Measurements from ENCODE around the gene SULT1A1.

SULT1A1 gene

GRCh38 chr16:28561557-28562187, 48.2 kb downstream of the SULT1A1 start:
- DNase-seq, result no peak
- no peaks in the 10 kb centered on the region for H3K4me1 ChIP-seq
- no peak for TF ChIP-seq CTCF (IDR thresholded peaks at IDR 0.05; ENCODE audit: low read depth, low read length)

GRCh38 chr16:28558456-28558855, 51.4 kb downstream of the SULT1A1 start:
- TF ChIP-seq CTCF (IDR thresholded peaks at IDR 0.05; ENCODE audit: low read depth, low read length), result no peak
- no peak for DNase-seq
- Histone ChIP-seq H3K27me3 (no peaks in the 10 kb centered on the region), H3K4me1 (no peaks in the 10 kb centered on the region), H3K9me3 (no peaks in the 10 kb centered on the region), H3K36me3 (peaks cover 6% of the 10 kb centered on the region; the same call in 1 of the 2 replicates), H3K4me3 (ENCODE audit: low read depth, low read length) (no peak overlapping the region)

More at GRCh38 chr16:28561557-28562187, 48.2 kb downstream of the SULT1A1 start:
- Histone ChIP-seq H3K9me3 (no peaks in the 10 kb centered on the region), H3K36me3 (peaks cover 6% of the 10 kb centered on the region; the same call in 1 of the 2 replicates), H3K4me3 (ENCODE audit: low read depth, low read length) (no peak overlapping the region), H3K27me3 (no peaks in the 10 kb centered on the region)

GRCh38 chr16:28556914-28557320, 52.9 kb downstream of the SULT1A1 start:
- DNase-seq, result no peak
- Histone ChIP-seq H3K27me3 (no peaks in the 10 kb centered on the region), H3K36me3 (peaks cover 6% of the 10 kb centered on the region; the same call in 1 of the 2 replicates), H3K9me3 (no peaks in the 10 kb centered on the region), H3K4me1 (no peaks in the 10 kb centered on the region), H3K4me3 (ENCODE audit: low read depth, low read length) (no peak overlapping the region)
- no peak for TF ChIP-seq CTCF (IDR thresholded peaks at IDR 0.05; ENCODE audit: low read depth, low read length)

- Histone ChIP-seq H3K27me3 (no peaks in the 10 kb centered on the region), H3K4me1 (no peaks in the 10 kb centered on the region), H3K4me3 (ENCODE audit: low read depth, low read length) (no peak overlapping the region), H3K36me3 (peaks cover 6% of the 10 kb centered on the region; the same call in 1 of the 2 replicates), H3K9me3 (no peaks in the 10 kb centered on the region)
- no peak for TF ChIP-seq CTCF (IDR thresholded peaks at IDR 0.05; ENCODE audit: low read depth, low read length)
- DNase-seq, result no peak
These were observed 54.3 kb downstream of the SULT1A1 start for GRCh38 chr16:28555561-28555960.
